ENCODE measurements around the gene FLYWCH2. TPM values are rescaled to one million over a fixed set of nuclear protein-coding genes. Genes with fewer than 3 reads are reported as not detected.

Gene FLYWCH2
- total RNA-seq, 1 experiment from 2014 or later: 16.5 TPM

DNA sequence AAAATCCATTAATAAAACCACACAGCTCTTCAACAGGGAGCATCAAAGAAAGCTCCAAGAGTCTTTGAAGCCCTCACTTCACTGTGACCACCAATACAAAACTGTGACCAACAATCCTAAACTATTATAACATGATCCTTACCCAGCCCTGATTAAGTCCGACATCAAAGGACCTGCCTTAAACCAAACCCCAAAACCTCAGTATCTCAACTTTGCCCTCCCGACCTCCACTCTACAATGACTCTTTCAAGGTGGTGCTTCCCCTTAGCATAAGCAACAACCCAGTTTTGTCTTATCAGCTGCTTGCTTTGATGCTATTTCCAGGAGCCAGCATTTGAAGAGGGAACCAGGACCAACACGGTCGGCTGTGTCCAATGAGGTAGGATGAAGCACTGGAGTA is 16.6 kb upstream of the FLYWCH2 start:
- Histone ChIP-seq H2BK120ac (ENCODE audit: low read depth, low read length, poor library complexity, severe bottlenecking) (no peak overlapping the region), H4K20me1 (ENCODE audit: control insufficient read depth, insufficient read depth, insufficient read length) (no peaks in the 10 kb centered on the region), H4K5ac (ENCODE audit: insufficient read length, low read depth, low read length) (no peak overlapping the region), H3K23me2 (ENCODE audit: insufficient read length, low read depth, low read length, poor library complexity, severe bottlenecking) (peaks cover 2% of the 10 kb centered on the region), H4K91ac (ENCODE audit: insufficient read length, low read depth, low read length) (no peak overlapping the region), H2BK5ac (ENCODE audit: insufficient read length, low read length) (no peak overlapping the region), H2BK12ac (ENCODE audit: insufficient read length, low read depth, low read length) (no peak overlapping the region), H3K27ac (ENCODE audit: insufficient read length, low read depth, low read length) (no peak overlapping the region), H3K4ac (ENCODE audit: low read depth, low read length) (no peak overlapping the region), H2AFZ (ENCODE audit: low read length) (no peak overlapping the region), H3K14ac (ENCODE audit: insufficient read depth, low read length) (no peak overlapping the region), H2BK15ac (ENCODE audit: low read depth, low read length) (no peak overlapping the region), H3T11ph (ENCODE audit: low read length) (no peak overlapping the region), H3K79me2 (ENCODE audit: insufficient read depth, low read length) (no peaks in the 10 kb centered on the region), H2BK20ac (ENCODE audit: low read depth, low read length, poor library complexity, severe bottlenecking) (no peak overlapping the region), H3K9ac (ENCODE audit: extremely low read depth, insufficient read length, low read length) (no peak overlapping the region), H4K8ac (replicated peaks; ENCODE audit: insufficient read length, low read depth, low read length) (no peak overlapping the region), H3K4me1 (ENCODE audit: insufficient read depth, low read length) (no peaks in the 10 kb centered on the region), H3K4me2 (ENCODE audit: insufficient read depth, insufficient read length, low read length) (no peak overlapping the region), H3K9me3 (ENCODE audit: control insufficient read depth, low read depth, low read length) (no peaks in the 10 kb centered on the region), H3K27me3 (ENCODE audit: insufficient read depth, low read length) (peaks cover 3% of the 10 kb centered on the region; the same call in 1 of the 2 replicates), H3K23ac (ENCODE audit: insufficient read length, low read depth, low read length) (no peak overlapping the region), H3K56ac (ENCODE audit: insufficient read length, low read depth, low read length) (no peak overlapping the region), H3K18ac (ENCODE audit: insufficient read length, low read depth, low read length) (no peak overlapping the region), H3K79me1 (ENCODE audit: insufficient read depth, low read depth, low read length, poor library complexity, severe bottlenecking) (no peaks in the 10 kb centered on the region), H2AK5ac (ENCODE audit: insufficient read length, low read length) (no peak overlapping the region)
- WGBS (ENCODE audit: extremely low coverage, insufficient read length, low lambda C conversion rate): no CpG with 5 or more reads among the region's 4 CpGs
- Mint-ChIP-seq H3K36me3 (ENCODE audit: insufficient read depth in 1 of 3, low read depth in 3 of 3) (no peaks in the 10 kb centered on the region; a peak in 1 of 7 replicates), H3K9me3 (peaks cover 2% of the 10 kb centered on the region in 2 experiments; a peak in 3 of 5 replicates), H3K27ac (no peak overlapping the region), H3K4me3 (no peak overlapping the region), H3K4me1 (0 out of 4 replicates have a peak, but pooled peaks cover 0 to 3% of the 10 kb centered on the region in 2 experiments), H3K27me3 (ENCODE audit: low read depth) (peaks cover 69% of the 10 kb centered on the region)
- DNase-seq: no peak
- TF ChIP-seq, protein P1, sequence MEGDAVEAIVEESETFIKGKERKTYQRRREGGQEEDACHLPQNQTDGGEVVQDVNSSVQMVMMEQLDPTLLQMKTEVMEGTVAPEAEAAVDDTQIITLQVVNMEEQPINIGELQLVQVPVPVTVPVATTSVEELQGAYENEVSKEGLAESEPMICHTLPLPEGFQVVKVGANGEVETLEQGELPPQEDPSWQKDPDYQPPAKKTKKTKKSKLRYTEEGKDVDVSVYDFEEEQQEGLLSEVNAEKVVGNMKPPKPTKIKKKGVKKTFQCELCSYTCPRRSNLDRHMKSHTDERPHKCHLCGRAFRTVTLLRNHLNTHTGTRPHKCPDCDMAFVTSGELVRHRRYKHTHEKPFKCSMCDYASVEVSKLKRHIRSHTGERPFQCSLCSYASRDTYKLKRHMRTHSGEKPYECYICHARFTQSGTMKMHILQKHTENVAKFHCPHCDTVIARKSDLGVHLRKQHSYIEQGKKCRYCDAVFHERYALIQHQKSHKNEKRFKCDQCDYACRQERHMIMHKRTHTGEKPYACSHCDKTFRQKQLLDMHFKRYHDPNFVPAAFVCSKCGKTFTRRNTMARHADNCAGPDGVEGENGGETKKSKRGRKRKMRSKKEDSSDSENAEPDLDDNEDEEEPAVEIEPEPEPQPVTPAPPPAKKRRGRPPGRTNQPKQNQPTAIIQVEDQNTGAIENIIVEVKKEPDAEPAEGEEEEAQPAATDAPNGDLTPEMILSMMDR (conservative IDR thresholded peaks at IDR 0.05): no peak

All from H9 (cell line).